Adipocyte (in vitro differentiated cells): ENCODE results near the gene EDN3.
A peak's percentile ranks its signal among the peaks of the same experiment; 100 is the strongest.
"Not testable (repeated sequence)": the region's sequence is repeated elsewhere in the genome, so short reads cannot be mapped to it uniquely, and the experiment has no call there.

Experiments used
- DNase-seq: peaks from one replicate; pipeline ENCODE4 v3.0.0-alpha.2; 2015; ENCODE audit warnings: low read depth
- H3K27me3 ChIP-seq: replicated peaks from 2 replicates; pipeline ENCODE4 v1.7.0; 2013; ENCODE audit warnings: mild to moderate bottlenecking, low read length, moderate library complexity; ENCODE audit not compliant: control insufficient read depth, insufficient read depth
- H3K36me3 ChIP-seq: 2 replicates; pipeline ENCODE4 v1.7.0; 2013; ENCODE audit warnings: low read length, mild to moderate bottlenecking, moderate library complexity; ENCODE audit not compliant: control insufficient read depth, insufficient read depth, severe bottlenecking
- H3K4me1 ChIP-seq: 2 replicates; pipeline ENCODE4 v1.7.0; 2013; ENCODE audit warnings: mild to moderate bottlenecking, low read length, moderate library complexity; ENCODE audit not compliant: control insufficient read depth, insufficient read depth
- H3K4me3 ChIP-seq: 2 replicates; pipeline ENCODE4 v1.7.0; 2013; ENCODE audit warnings: mild to moderate bottlenecking, low read length, moderate library complexity
- H3K9ac ChIP-seq: 2 replicates; pipeline ENCODE4 v1.7.0; 2013; ENCODE audit warnings: mild to moderate bottlenecking, low read length, moderate library complexity
- H3K9me3 ChIP-seq: 2 replicates; pipeline ENCODE4 v1.7.0; 2013; ENCODE audit warnings: mild to moderate bottlenecking, low read length, moderate library complexity; ENCODE audit not compliant: control insufficient read depth

Gene EDN3

DNA sequence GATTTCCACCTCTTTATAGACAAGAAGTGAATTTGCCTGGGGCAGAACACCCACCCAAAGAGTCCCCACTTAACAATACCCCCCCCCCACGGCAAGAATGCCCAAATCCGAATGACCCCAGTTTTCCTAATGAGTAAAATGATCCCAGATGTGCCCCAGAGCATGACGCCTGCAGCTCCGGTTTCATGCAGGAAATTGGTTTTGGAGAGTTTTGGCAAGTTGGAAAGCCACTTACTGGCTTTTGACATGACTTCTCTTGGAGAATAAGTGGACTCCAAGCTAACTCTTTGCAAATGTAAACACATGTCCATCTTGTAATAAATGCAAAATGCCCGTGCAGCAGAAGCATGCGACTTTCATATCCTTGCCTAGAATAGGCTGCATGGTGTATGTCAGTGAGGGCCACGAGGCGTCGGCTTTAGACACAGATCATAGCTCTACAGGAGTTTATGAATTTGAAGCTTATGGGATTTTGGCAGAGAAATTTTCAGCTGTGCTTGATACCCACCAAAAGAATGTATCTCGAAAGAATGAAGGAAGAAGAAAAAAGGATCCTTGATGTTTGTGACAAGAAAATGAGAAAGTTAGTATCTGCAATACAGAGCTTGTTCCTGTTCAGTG is 24.2 kb downstream of the EDN3 start:
- no peaks in the 10 kb centered on the region for H3K9me3 ChIP-seq
- peaks cover 23% of the 10 kb centered on the region for H3K27me3 ChIP-seq
- H3K9ac ChIP-seq: no peak overlapping the region
- H3K4me1 ChIP-seq: no peaks in the 10 kb centered on the region
- peak; percentile 40 for DNase-seq
- no peak overlapping the region for H3K4me3 ChIP-seq
- H3K36me3 ChIP-seq: no peaks in the 10 kb centered on the region

DNA sequence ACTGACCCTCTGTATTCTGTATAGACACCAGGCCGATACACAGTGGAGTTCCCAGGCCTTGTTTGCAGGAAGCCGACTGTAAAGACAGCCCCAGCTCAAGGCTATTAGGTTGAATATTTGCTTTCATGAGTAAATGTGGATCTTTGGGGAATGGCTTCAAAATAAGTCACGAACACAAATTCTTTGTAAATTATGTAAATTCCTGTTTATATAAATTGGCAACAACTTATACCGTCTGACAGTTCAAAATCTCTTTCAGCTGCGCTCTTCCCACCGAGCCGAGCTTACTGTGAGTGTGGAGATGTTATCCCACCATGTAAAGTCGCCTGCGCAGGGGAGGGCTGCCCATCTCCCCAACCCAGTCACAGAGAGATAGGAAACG is 24.7 kb downstream of the EDN3 start:
- H3K9ac ChIP-seq: no peak overlapping the region
- no peak overlapping the region for H3K4me3 ChIP-seq
- H3K27me3 ChIP-seq: peaks cover 26% of the 10 kb centered on the region
- no peaks in the 10 kb centered on the region for H3K9me3 ChIP-seq
- H3K4me1 ChIP-seq: no peaks in the 10 kb centered on the region
- peak; percentile 30 for DNase-seq
- H3K36me3 ChIP-seq: no peaks in the 10 kb centered on the region

GRCh38 chr20:59326188-59326587 is 25.8 kb downstream of the EDN3 start:
- DNase-seq: no peak
- no peaks in the 10 kb centered on the region for H3K4me1 ChIP-seq
- H3K4me3 ChIP-seq: no peak overlapping the region
- no peak overlapping the region for H3K9ac ChIP-seq
- H3K27me3 ChIP-seq: peaks cover 26% of the 10 kb centered on the region
- no peaks in the 10 kb centered on the region for H3K9me3 ChIP-seq
- no peaks in the 10 kb centered on the region for H3K36me3 ChIP-seq

DNA sequence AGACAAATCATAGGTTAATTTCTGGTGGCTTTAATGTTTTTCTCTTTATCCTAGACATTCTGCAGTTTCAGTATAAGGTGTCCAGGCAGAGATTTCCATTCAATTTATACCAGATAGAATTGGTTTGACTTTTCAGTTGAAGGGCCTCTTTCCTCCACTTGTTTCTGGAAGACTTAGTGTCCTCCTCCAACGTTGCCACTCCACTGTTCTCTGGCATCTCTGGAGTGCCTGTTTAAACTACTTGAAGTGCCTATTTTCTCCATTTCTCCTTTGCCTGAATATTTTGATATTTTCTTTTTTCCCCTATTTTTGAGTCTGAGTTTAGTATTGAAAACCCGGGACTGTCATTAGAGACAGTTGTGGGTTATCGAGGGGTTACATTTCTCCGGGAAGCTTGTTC is 27.7 kb downstream of the EDN3 start:
- Histone ChIP-seq H3K9ac (no peak overlapping the region), H3K27me3 (peaks cover 33% of the 10 kb centered on the region), H3K9me3 (no peaks in the 10 kb centered on the region)

DNA sequence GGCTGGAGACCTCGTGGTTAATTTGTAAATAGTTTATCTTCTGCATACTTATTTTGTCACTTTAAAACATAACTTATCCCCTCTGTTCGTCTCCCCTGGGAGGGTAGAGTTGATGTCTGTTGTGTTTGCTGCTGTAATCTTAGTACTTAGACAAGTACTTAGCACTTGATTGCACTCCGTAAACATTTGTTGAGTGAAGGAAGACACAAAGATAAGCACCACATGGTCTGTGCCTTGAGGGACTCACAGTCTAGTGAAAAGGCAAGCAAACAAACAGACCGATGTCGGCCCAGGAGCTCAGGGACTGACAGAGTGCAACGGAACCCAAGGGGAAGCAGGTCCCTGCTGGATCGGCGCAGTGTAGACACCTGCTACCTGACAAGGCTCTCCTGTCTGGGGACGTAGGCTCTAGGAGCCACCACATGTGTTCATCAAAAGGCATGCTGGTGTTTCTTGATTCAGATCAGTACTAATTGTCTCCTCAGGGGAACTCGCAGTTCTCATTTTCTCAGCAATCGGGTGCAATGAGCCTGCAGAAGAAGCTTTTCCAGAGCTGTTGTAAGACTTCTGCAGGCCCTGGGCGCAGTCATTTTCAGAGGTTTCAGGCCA is 31.4 kb downstream of the EDN3 start:
- H3K9me3 ChIP-seq: no peaks in the 10 kb centered on the region
- no peak overlapping the region for H3K4me3 ChIP-seq
- no peaks in the 10 kb centered on the region for H3K36me3 ChIP-seq
- H3K27me3 ChIP-seq: peaks cover 32% of the 10 kb centered on the region
- no peaks in the 10 kb centered on the region for H3K4me1 ChIP-seq
- H3K9ac ChIP-seq: no peak overlapping the region
- DNase-seq: no peak

More for the DNA sequence above, 27.7 kb downstream of the EDN3 start:
- Histone ChIP-seq H3K4me1 (no peaks in the 10 kb centered on the region), H3K36me3 (no peaks in the 10 kb centered on the region), H3K4me3 (no peak overlapping the region)
- DNase-seq: no peak

- peaks cover 24% of the 10 kb centered on the region for H3K27me3 ChIP-seq
- no peak overlapping the region for H3K4me3 ChIP-seq
- H3K4me1 ChIP-seq: no peaks in the 10 kb centered on the region
- no peak for DNase-seq
- no peaks in the 10 kb centered on the region for H3K9me3 ChIP-seq
- no peaks in the 10 kb centered on the region for H3K36me3 ChIP-seq
- no peak overlapping the region for H3K9ac ChIP-seq
Observed at GRCh38 chr20:59333260-59333845, 32.9 kb downstream of the EDN3 start.

DNA sequence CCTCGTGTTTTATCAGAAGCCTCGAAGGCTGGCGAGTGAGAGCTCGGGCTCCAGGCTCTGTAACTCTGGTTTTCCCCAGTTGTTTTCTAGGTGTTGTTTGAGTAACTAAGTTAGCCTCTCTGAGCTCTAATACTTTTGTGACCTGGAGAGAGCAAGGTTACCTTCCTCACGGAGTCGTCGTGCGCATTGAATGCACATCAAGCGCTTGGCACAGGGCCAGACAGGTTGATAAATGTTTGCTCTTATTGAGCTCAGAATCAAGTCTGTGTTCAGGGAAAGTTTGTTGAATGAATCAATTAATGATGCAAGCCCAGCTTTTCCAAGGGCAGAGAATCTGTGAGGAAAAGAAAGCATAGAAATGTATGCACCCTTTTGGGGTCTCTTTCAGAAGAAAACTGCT is 33.5 kb downstream of the EDN3 start:
- Histone ChIP-seq H3K9ac (no peak overlapping the region), H3K4me1 (no peaks in the 10 kb centered on the region), H3K36me3 (no peaks in the 10 kb centered on the region), H3K9me3 (no peaks in the 10 kb centered on the region), H3K27me3 (peaks cover 20% of the 10 kb centered on the region), H3K4me3 (no peak overlapping the region)
- DNase-seq: no peak

GRCh38 chr20:59334651-59335300 is 34.4 kb downstream of the EDN3 start:
- H3K9ac ChIP-seq: no peak overlapping the region
- H3K9me3 ChIP-seq: no peaks in the 10 kb centered on the region
- H3K27me3 ChIP-seq: peaks cover 13% of the 10 kb centered on the region
- DNase-seq: no peak
- H3K36me3 ChIP-seq: no peaks in the 10 kb centered on the region
- no peak overlapping the region for H3K4me3 ChIP-seq
- H3K4me1 ChIP-seq: no peaks in the 10 kb centered on the region

- Histone ChIP-seq H3K9me3 (no peaks in the 10 kb centered on the region), H3K4me1 (no peaks in the 10 kb centered on the region), H3K36me3 (no peaks in the 10 kb centered on the region), H3K4me3 (no peak overlapping the region), H3K9ac (no peak overlapping the region), H3K27me3 (peaks cover 16% of the 10 kb centered on the region)
- no peak for DNase-seq
Observed at GRCh38 chr20:59335377-59335776, 35.0 kb downstream of the EDN3 start.

- no peaks in the 10 kb centered on the region for H3K9me3 ChIP-seq
- no peak overlapping the region for H3K9ac ChIP-seq
Observed at GRCh38 chr20:59336540-59336939, 36.1 kb downstream of the EDN3 start.

DNA sequence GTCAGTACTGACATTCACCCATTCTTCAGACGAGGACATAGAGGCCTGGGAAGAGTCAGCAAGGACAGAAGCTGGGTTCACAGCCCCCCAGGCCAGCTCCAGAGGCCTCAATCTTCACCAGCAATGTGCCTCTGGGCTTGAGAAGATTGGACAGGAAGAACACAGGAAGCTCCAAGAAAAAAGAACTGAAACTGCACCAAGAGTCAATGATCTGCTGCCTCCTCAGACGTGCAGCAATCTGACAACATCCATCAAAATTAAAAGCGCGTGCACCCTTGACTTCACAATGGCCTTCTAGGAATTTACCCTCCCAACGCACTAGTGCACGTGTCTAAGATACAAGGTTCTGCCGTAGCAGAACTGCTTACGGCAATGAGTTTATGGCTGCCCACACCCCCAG is 38.0 kb downstream of the EDN3 start:
- H3K4me1 ChIP-seq, DNase-seq, H3K9me3 ChIP-seq, H3K9ac ChIP-seq, H3K36me3 ChIP-seq, H3K4me3 ChIP-seq: not testable (repeated sequence)
- peaks cover 23% of the 10 kb centered on the region for H3K27me3 ChIP-seq

More at GRCh38 chr20:59336540-59336939, 36.1 kb downstream of the EDN3 start:
- no peak for DNase-seq
- Histone ChIP-seq H3K36me3 (no peaks in the 10 kb centered on the region), H3K27me3 (peaks cover 19% of the 10 kb centered on the region), H3K4me1 (no peaks in the 10 kb centered on the region), H3K4me3 (no peak overlapping the region)
